ENCODE measurements around the gene SUFU.

- no peak for TF ChIP-seq KDM1A (IDR thresholded peaks at IDR 0.05; ENCODE audit: borderline replicate concordance, low read length)
- no peak for TF ChIP-seq CTCF (IDR thresholded peaks at IDR 0.05; ENCODE audit: control extremely low read depth in 1 of 3, insufficient read depth in 1 of 3, low read depth in 1 of 3, low read length in 3 of 3)
- no peak for TF ChIP-seq BRCA1 (IDR thresholded peaks at IDR 0.05; ENCODE audit: low read depth, low read length)
These were observed 39.1 kb downstream of the SUFU start for GRCh38 chr10:102542800-102543418.

All from H1 (cell line).